CD4-positive, alpha-beta T cell (primary cell): ENCODE measurements around the gene BSND. TPM values are rescaled to one million over a fixed set of nuclear protein-coding genes. Genes with fewer than 3 reads are reported as not detected.

Experiments
- ATAC-seq: fragments of 200-7000 bp; cut with Tn5 transposase; one replicate; pipeline ENCODE4 v1.10.0; 2022; ENCODE audit warnings: mild to moderate bottlenecking; ENCODE audit not compliant: poor library complexity
- CTCF ChIA-PET: fragments of 350-600 bp; sonication (Branson Sonifier 250); formaldehyde crosslinking; loops from one replicate; lab custom pipeline; 2021; ENCODE audit warnings: antibody characterized with exemption, inconsistent platforms; lab: Charles Lee
- POLR2A ChIA-PET: fragments of 350-600 bp; sonication (Branson Sonifier 250); formaldehyde crosslinking; loops from one replicate; lab custom pipeline; 2021; ENCODE audit warnings: antibody characterized with exemption, inconsistent platforms; lab: Charles Lee
- DNase-seq, 14 experiments: peaks; one replicate each; pipeline ENCODE4 v3.0.0-alpha.2; 2013 to 2020; ENCODE audit warnings: mixed read lengths in 2 of 14
- H3K27ac ChIP-seq, 2 donors: one replicate each; pipeline versions ENCODE4 v1.5.1 to v1.7.0; 2013; ENCODE audit warnings: low read length in 2 of 2, low read depth in 1 of 2, mild to moderate bottlenecking in 1 of 2
- H3K27me3 ChIP-seq, 2 experiments: 1 replicate in 1 of 2; 2 replicates in 1 of 2; pipeline versions ENCODE4 v1.6.1 to v1.7.0; 2013; ENCODE audit warnings: low read length in 2 of 2, control low read depth in 1 of 2, mild to moderate bottlenecking in 1 of 2, moderate library complexity in 1 of 2; ENCODE audit not compliant: insufficient read depth in 2 of 2, control insufficient read depth in 1 of 2
- H3K36me3 ChIP-seq: one replicate; pipeline ENCODE4 v1.6.1; 2013; ENCODE audit warnings: low read length, control low read depth; ENCODE audit not compliant: insufficient read depth
- H3K4me1 ChIP-seq: one replicate; pipeline ENCODE4 v1.6.1; 2013; ENCODE audit warnings: low read length, control low read depth; ENCODE audit not compliant: insufficient read depth
- H3K4me3 ChIP-seq: one replicate; pipeline ENCODE4 v1.5.1; 2013; ENCODE audit warnings: mild to moderate bottlenecking, low read length, moderate library complexity
- H3K9me3 ChIP-seq, 2 experiments: 1 replicate in 1 of 2; 2 replicates in 1 of 2; pipeline versions ENCODE4 v1.6.1 to v1.7.0; 2013; ENCODE audit warnings: low read length in 2 of 2, mild to moderate bottlenecking in 2 of 2, control low read depth in 1 of 2, moderate library complexity in 1 of 2; ENCODE audit not compliant: control insufficient read depth in 1 of 2, insufficient read depth in 1 of 2
- H3K27ac Mint-ChIP-seq: one replicate; pipeline ENCODE4 v1.8.0; 2020; ENCODE audit warnings: mixed read lengths
- H3K27me3 Mint-ChIP-seq: one replicate; pipeline ENCODE4 v1.8.0; 2021; ENCODE audit warnings: mixed read lengths
- H3K36me3 Mint-ChIP-seq: one replicate; pipeline ENCODE4 v1.8.0; 2021; ENCODE audit warnings: low read depth, mixed read lengths
- H3K4me1 Mint-ChIP-seq: one replicate; pipeline ENCODE4 v1.8.0; 2021; ENCODE audit warnings: low read depth, mixed read lengths
- H3K4me3 Mint-ChIP-seq: one replicate; pipeline ENCODE4 v1.8.0; 2020; ENCODE audit warnings: mild to moderate bottlenecking, mixed read lengths
- H3K9me3 Mint-ChIP-seq: one replicate; pipeline ENCODE4 v1.8.0; 2020; ENCODE audit warnings: mixed read lengths
- intact Hi-C, 2 experiments: fragments of 100-400 bp; cut with DNase I in 1 of 2; cut with micrococcal nuclease in 1 of 2; formaldehyde crosslinking; loops; one replicate each; pipeline versions ENCODE4 v1.15.1 to v1.9.0; 2023 to 2025; cut with DNase I, micrococcal nuclease
- total RNA-seq, 174 experiments: library from RNA in 2 of 174; stranded (reverse) in 2 of 174; gene quantifications; one replicate each; pipeline ENCODE4 v1.2.3 and lab custom pipeline; 2021 to 2026
- TF ChIP-seq, protein P1 (sequence below): fragments of 200-600 bp; IDR thresholded peaks from one replicate; pipeline ENCODE4 v1.8.0; 2022; ENCODE audit warnings: antibody characterized with exemption, mild to moderate bottlenecking

BSND gene
- total RNA-seq, 2 experiments from 2014 or later, result not detected

DNA sequence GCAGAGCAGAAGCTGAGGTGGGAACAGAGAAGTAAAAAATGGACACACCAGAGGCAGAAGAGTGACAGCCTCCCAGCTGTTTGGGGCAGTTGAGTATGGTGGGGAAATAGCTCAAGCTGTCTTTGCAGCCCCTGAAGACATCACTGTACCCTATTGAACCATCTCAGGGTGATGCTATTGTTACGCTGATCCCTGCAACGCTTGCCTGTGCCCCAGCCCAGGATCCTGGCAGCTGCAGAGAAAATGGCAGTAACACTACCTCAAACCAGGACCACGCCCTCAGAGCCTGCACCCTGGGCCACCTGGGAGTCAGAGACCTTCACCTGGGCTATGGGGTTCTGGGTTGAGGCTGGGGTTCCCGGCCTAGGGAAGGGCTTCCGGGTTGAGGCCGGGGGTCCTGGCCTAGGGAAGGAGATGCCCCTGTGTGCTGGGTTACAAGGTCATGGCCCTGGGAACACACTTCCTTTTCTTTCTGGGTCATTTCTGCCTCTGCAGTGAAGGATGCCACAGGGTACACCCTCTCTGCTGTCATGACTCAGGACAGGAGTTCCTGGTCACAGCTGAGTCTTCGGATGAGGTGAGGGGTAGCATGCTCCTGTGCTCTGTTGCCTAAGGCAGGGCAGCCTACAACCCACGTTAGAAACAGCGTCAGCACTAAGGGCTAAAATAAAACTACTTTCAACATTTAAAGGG lies 11.6 kb downstream of the BSND start:
- no peaks in the 10 kb centered on the region for H3K4me1 ChIP-seq
- H3K4me3 ChIP-seq, result no peak overlapping the region
- H3K27ac Mint-ChIP-seq, result no peak overlapping the region
- no peaks in the 10 kb centered on the region for H3K4me1 Mint-ChIP-seq
- H3K36me3 Mint-ChIP-seq, result no peaks in the 10 kb centered on the region
- intact Hi-C loops, result no loop called here
- no peak for DNase-seq
- H3K9me3 ChIP-seq, result no peaks in the 10 kb centered on the region
- ChIA-PET POLR2A (no interaction called here), CTCF (no interaction called here)
- H3K9me3 Mint-ChIP-seq, result no peaks in the 10 kb centered on the region
- TF ChIP-seq, protein P1, sequence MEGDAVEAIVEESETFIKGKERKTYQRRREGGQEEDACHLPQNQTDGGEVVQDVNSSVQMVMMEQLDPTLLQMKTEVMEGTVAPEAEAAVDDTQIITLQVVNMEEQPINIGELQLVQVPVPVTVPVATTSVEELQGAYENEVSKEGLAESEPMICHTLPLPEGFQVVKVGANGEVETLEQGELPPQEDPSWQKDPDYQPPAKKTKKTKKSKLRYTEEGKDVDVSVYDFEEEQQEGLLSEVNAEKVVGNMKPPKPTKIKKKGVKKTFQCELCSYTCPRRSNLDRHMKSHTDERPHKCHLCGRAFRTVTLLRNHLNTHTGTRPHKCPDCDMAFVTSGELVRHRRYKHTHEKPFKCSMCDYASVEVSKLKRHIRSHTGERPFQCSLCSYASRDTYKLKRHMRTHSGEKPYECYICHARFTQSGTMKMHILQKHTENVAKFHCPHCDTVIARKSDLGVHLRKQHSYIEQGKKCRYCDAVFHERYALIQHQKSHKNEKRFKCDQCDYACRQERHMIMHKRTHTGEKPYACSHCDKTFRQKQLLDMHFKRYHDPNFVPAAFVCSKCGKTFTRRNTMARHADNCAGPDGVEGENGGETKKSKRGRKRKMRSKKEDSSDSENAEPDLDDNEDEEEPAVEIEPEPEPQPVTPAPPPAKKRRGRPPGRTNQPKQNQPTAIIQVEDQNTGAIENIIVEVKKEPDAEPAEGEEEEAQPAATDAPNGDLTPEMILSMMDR, result no peak
- ATAC-seq, result no peak
- no peak overlapping the region for H3K4me3 Mint-ChIP-seq
- peaks cover 0 to 2% of the 10 kb centered on the region in 2 experiments for H3K27me3 ChIP-seq
- H3K27ac ChIP-seq, result no peak overlapping the region
- H3K27me3 Mint-ChIP-seq, result peaks cover 13% of the 10 kb centered on the region
- H3K36me3 ChIP-seq, result no peaks in the 10 kb centered on the region

DNA sequence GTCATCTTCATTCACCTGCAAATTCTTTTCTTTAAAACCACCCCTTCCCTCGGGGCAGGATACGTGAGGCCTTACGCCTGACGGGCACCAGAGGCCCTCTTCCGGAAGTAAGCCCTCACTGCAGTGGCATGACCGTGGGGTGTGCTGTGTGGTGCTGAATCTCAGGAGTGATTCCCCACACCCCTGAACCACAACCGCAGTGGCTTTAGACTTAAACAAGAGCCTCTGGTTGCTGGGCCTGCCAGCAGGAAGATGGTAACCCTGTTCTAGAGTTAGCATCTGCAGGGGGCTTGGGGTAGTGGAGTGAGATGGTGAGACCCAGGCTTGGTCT lies 12.1 kb downstream of the BSND start:
- H3K4me3 Mint-ChIP-seq, result no peak overlapping the region
- Histone ChIP-seq H3K4me1 (no peaks in the 10 kb centered on the region), H3K9me3 (no peaks in the 10 kb centered on the region), H3K27ac (no peak overlapping the region), H3K27me3 (peaks cover 0 to 6% of the 10 kb centered on the region in 2 experiments), H3K4me3 (no peak overlapping the region), H3K36me3 (no peaks in the 10 kb centered on the region)
- no peaks in the 10 kb centered on the region for H3K36me3 Mint-ChIP-seq
- intact Hi-C loops, result no loop called here
- H3K27me3 Mint-ChIP-seq, result peaks cover 13% of the 10 kb centered on the region
- TF ChIP-seq, protein P1, result no peak
- no peaks in the 10 kb centered on the region for H3K4me1 Mint-ChIP-seq
- no peaks in the 10 kb centered on the region for H3K9me3 Mint-ChIP-seq
- no peak overlapping the region for H3K27ac Mint-ChIP-seq
- CTCF ChIA-PET, result no interaction called here
- POLR2A ChIA-PET, result no interaction called here
- DNase-seq (no peak), ATAC-seq (no peak)

DNA sequence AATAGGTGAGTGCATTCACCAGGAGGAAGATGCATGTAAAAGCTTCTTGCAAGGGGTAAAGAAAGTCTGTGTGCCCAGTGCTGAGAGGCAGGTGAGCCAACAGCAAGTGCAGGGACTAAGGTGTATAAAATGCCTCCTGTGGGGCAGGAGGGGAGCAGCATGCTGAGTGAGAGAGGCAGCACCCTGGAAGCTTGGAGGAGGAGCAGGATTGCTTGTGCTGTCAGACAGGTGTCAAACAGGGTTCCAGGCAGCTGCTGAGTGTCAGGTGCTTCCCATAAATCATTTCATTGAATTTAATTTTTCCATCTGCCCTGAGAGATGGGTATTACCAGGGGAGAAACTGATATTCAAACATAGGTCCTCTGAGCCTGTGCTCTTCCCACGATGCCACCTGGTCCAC lies 13.9 kb downstream of the BSND start:
- POLR2A ChIA-PET, result no interaction called here
- peaks cover 0 to 8% of the 10 kb centered on the region in 2 experiments for H3K27me3 ChIP-seq

More for the DNA sequence above, 13.9 kb downstream of the BSND start:
- no peaks in the 10 kb centered on the region for H3K36me3 Mint-ChIP-seq
- TF ChIP-seq, protein P1, result no peak
- Histone ChIP-seq H3K4me3 (no peak overlapping the region), H3K36me3 (no peaks in the 10 kb centered on the region), H3K9me3 (no peaks in the 10 kb centered on the region), H3K4me1 (no peaks in the 10 kb centered on the region), H3K27ac (no peak overlapping the region)
- no peak overlapping the region for H3K27ac Mint-ChIP-seq
- H3K4me1 Mint-ChIP-seq, result no peaks in the 10 kb centered on the region
- no peaks in the 10 kb centered on the region for H3K9me3 Mint-ChIP-seq
- ATAC-seq (no peak), DNase-seq (no peak)
- intact Hi-C loops, result no loop called here
- H3K4me3 Mint-ChIP-seq, result no peak overlapping the region
- CTCF ChIA-PET, result no interaction called here
- H3K27me3 Mint-ChIP-seq, result peaks cover 13% of the 10 kb centered on the region
